OCI-LY1 (cell line): Measurements from ENCODE around the gene NECTIN1.
"Not testable (repeated sequence)": the region's sequence is repeated elsewhere in the genome, so short reads cannot be mapped to it uniquely, and the experiment has no call there.

ENCODE experiments used
- H2AFZ ChIP-seq: fragments of 200-600 bp; sonication (generic), shearing (Covaris generic); 2 replicates; pipeline ENCODE4 v1.6.0; 2014; ENCODE audit warnings: antibody characterized with exemption, mild to moderate bottlenecking, low read length
- H3F3A ChIP-seq: fragments of 200-600 bp; sonication (generic), shearing (Covaris generic); 2 replicates; pipeline ENCODE4 v1.6.0; 2014; ENCODE audit warnings: mild to moderate bottlenecking, antibody characterized with exemption, low read length, moderate library complexity; ENCODE audit not compliant: insufficient read depth
- H3K27ac ChIP-seq: fragments of 200-600 bp; sonication (generic); 2 replicates; pipeline ENCODE4 v1.5.1; 2014; ENCODE audit warnings: low read length, mixed run types, mild to moderate bottlenecking, low read depth; ENCODE audit not compliant: poor library complexity, severe bottlenecking
- H3K27me3 ChIP-seq: fragments of 200-600 bp; sonication (generic); 2 replicates; pipeline ENCODE4 v1.6.0; 2014; ENCODE audit warnings: antibody characterized with exemption, mild to moderate bottlenecking, low read length, moderate library complexity; ENCODE audit not compliant: insufficient read depth
- H3K36me3 ChIP-seq: fragments of 200-600 bp; sonication (generic); 2 replicates; pipeline ENCODE4 v1.6.1; 2014; ENCODE audit warnings: mild to moderate bottlenecking, antibody characterized with exemption, low read length, moderate library complexity, mixed read lengths; ENCODE audit not compliant: insufficient read depth
- H3K4me1 ChIP-seq: fragments of 200-600 bp; sonication (generic); 2 replicates; pipeline ENCODE4 v1.5.1; 2014; ENCODE audit warnings: mild to moderate bottlenecking, low read length, moderate library complexity; ENCODE audit not compliant: insufficient read depth, severe bottlenecking
- H3K4me2 ChIP-seq: fragments of 200-600 bp; sonication (generic), shearing (Covaris generic); 2 replicates; pipeline ENCODE4 v1.6.1; 2014; ENCODE audit warnings: low read length
- H3K4me3 ChIP-seq: fragments of 200-600 bp; sonication (generic); 2 replicates; pipeline ENCODE4 v1.5.1; 2014; ENCODE audit warnings: low read length, low read depth, mild to moderate bottlenecking, mixed read lengths; ENCODE audit not compliant: poor library complexity, severe bottlenecking
- H3K79me2 ChIP-seq: fragments of 200-600 bp; shearing (Covaris generic); 2 replicates; pipeline ENCODE4 v1.6.1; 2016; ENCODE audit warnings: mixed run types, low read length, mixed read lengths; ENCODE audit not compliant: insufficient read depth
- H3K9ac ChIP-seq: fragments of 200-600 bp; sonication (generic), shearing (Covaris generic); 2 replicates; pipeline ENCODE4 v1.6.1; 2014; ENCODE audit warnings: mild to moderate bottlenecking, low read length, mixed read lengths
- H3K9me2 ChIP-seq: fragments of 200-600 bp; sonication (generic), shearing (Covaris generic); 2 replicates; pipeline ENCODE4 v1.6.1; 2014; ENCODE audit warnings: low read depth, mild to moderate bottlenecking, low read length, mixed read lengths
- H3K9me3 ChIP-seq: fragments of 200-600 bp; shearing (Covaris generic); 2 replicates; pipeline ENCODE4 v1.6.1; 2014; ENCODE audit warnings: low read length, mixed read lengths
- H4K20me1 ChIP-seq: fragments of 200-600 bp; sonication (generic), shearing (Covaris generic); 2 replicates; pipeline ENCODE4 v1.6.0; 2016; ENCODE audit warnings: mild to moderate bottlenecking, low read length; ENCODE audit not compliant: insufficient read depth
- CTCF ChIP-seq: fragments of 200-600 bp; sonication (generic), shearing (Covaris generic); IDR thresholded peaks from 2 replicates; pipeline ENCODE4 v1.5.1; 2017; ENCODE audit warnings: mild to moderate bottlenecking, antibody characterized with exemption, low read length, moderate library complexity, mixed read lengths
- EZH2 ChIP-seq: fragments of 200-600 bp; sonication (generic), shearing (Covaris generic); IDR thresholded peaks from 2 replicates; pipeline ENCODE4 v1.8.0; 2017; ENCODE audit warnings: borderline replicate concordance, mixed run types, mild to moderate bottlenecking, antibody characterized with exemption, low read length, moderate library complexity, mixed read lengths

NECTIN1 gene

GRCh38 chr11:119599864-119600541 lies 129.0 kb downstream of the NECTIN1 start:
- H3K9me2 ChIP-seq: no peaks in the 10 kb centered on the region
- no peak overlapping the region for H2AFZ ChIP-seq
- no peak overlapping the region for H3K27ac ChIP-seq
- H3K79me2 ChIP-seq: no peaks in the 10 kb centered on the region
- no peak for TF ChIP-seq EZH2
- TF ChIP-seq CTCF: no peak
- H3K9me3 ChIP-seq: no peaks in the 10 kb centered on the region
- H3K4me1 ChIP-seq: no peaks in the 10 kb centered on the region
- H3K4me2 ChIP-seq: no peak overlapping the region
- H3K4me3 ChIP-seq: no peak overlapping the region
- no peaks in the 10 kb centered on the region for H3F3A ChIP-seq
- H3K9ac ChIP-seq: no peak overlapping the region
- H4K20me1 ChIP-seq: no peaks in the 10 kb centered on the region
- H3K27me3 ChIP-seq: no peaks in the 10 kb centered on the region
- no peaks in the 10 kb centered on the region for H3K36me3 ChIP-seq

GRCh38 chr11:119595941-119596340 lies 133.1 kb downstream of the NECTIN1 start:
- not testable (repeated sequence) for H3K9me3 ChIP-seq, H4K20me1 ChIP-seq, H2AFZ ChIP-seq

GRCh38 chr11:119594639-119595249 lies 134.3 kb downstream of the NECTIN1 start:
- Histone ChIP-seq H3K9ac (no peak overlapping the region), H3K27ac (no peak overlapping the region), H3K4me1 (no peaks in the 10 kb centered on the region), H3K27me3 (no peaks in the 10 kb centered on the region), H3K4me3 (no peak overlapping the region), H2AFZ (no peak overlapping the region), H3K79me2 (no peaks in the 10 kb centered on the region), H3K36me3 (no peaks in the 10 kb centered on the region), H3K4me2 (no peak overlapping the region), H3K9me2 (no peaks in the 10 kb centered on the region), H3F3A (no peaks in the 10 kb centered on the region), H3K9me3 (no peaks in the 10 kb centered on the region), H4K20me1 (no peaks in the 10 kb centered on the region)
- no peak for TF ChIP-seq EZH2
- no peak for TF ChIP-seq CTCF

More at GRCh38 chr11:119595941-119596340, 133.1 kb downstream of the NECTIN1 start:
- H3K4me3 ChIP-seq, H3K36me3 ChIP-seq, H3K9me2 ChIP-seq, H3K27me3 ChIP-seq, H3K9ac ChIP-seq, H3K27ac ChIP-seq, H3K79me2 ChIP-seq, H3K4me1 ChIP-seq, H3K4me2 ChIP-seq, H3F3A ChIP-seq: not testable (repeated sequence)

- Histone ChIP-seq H3K9me3 (no peaks in the 10 kb centered on the region), H3K27me3 (no peaks in the 10 kb centered on the region), H3F3A (no peaks in the 10 kb centered on the region), H3K27ac (no peak overlapping the region), H3K4me1 (no peaks in the 10 kb centered on the region), H3K4me3 (no peak overlapping the region), H4K20me1 (no peaks in the 10 kb centered on the region), H2AFZ (no peak overlapping the region), H3K36me3 (no peaks in the 10 kb centered on the region), H3K9me2 (no peaks in the 10 kb centered on the region), H3K9ac (no peak overlapping the region), H3K79me2 (no peaks in the 10 kb centered on the region), H3K4me2 (no peak overlapping the region)
- no peak for TF ChIP-seq EZH2
- TF ChIP-seq CTCF: no peak
Observed at GRCh38 chr11:119593346-119593745, 135.7 kb downstream of the NECTIN1 start.
